SK-N-SH treated with all-trans-retinoic acid at 6 μM for 48 hours (cell line): Measurements from ENCODE around the gene SLC38A10.

Experiments
- CSDC2 ChIP-seq: fragments of 250-450 bp; sonication (Bioruptor Pico); IDR thresholded peaks from 2 replicates; pipeline ENCODE4 v1.5.0; 2020; ENCODE audit warnings: mild to moderate bottlenecking, moderate library complexity
- ISL1 ChIP-seq: fragments of 250-450 bp; sonication (Bioruptor Pico); IDR thresholded peaks from 2 replicates; pipeline ENCODE4 v2.1.2; 2022; ENCODE audit warnings: mild to moderate bottlenecking, moderate library complexity
- PPARA ChIP-seq: fragments of 250-450 bp; sonication (Bioruptor Pico); IDR thresholded peaks from 2 replicates; pipeline ENCODE4 v1.5.0; 2020; ENCODE audit warnings: mild to moderate bottlenecking, borderline replicate concordance
- RARB ChIP-seq: fragments of 250-450 bp; sonication (Bioruptor Pico); IDR thresholded peaks from 2 replicates; pipeline ENCODE4 v1.8.0; 2021; ENCODE audit warnings: mild to moderate bottlenecking, moderate library complexity
- SNAI2 ChIP-seq: fragments of 250-450 bp; sonication (Bioruptor Pico); IDR thresholded peaks from 2 replicates; pipeline ENCODE4 v1.5.0; 2020; ENCODE audit warnings: mild to moderate bottlenecking, moderate library complexity
- TCF4 ChIP-seq: fragments of 250-450 bp; sonication (Bioruptor Pico); IDR thresholded peaks from 2 replicates; pipeline ENCODE4 v1.8.0; 2021; ENCODE audit warnings: mild to moderate bottlenecking, moderate library complexity, borderline replicate concordance
- ZFP3 ChIP-seq: fragments of 250-450 bp; sonication (Bioruptor Pico); IDR thresholded peaks from 2 replicates; pipeline ENCODE4 v1.5.0; 2020; ENCODE audit warnings: mild to moderate bottlenecking, moderate library complexity
- ZNF8 ChIP-seq: fragments of 450-650 bp; formaldehyde crosslinking; IDR thresholded peaks from 2 replicates; pipeline ENCODE4 v1.5.0; 2020; ENCODE audit warnings: mild to moderate bottlenecking, moderate library complexity
- TF ChIP-seq, protein P1 (sequence below): fragments of 250-450 bp; sonication (Bioruptor Pico); IDR thresholded peaks from 2 replicates; pipeline ENCODE4 v1.8.0; 2021; ENCODE audit warnings: low read depth, mild to moderate bottlenecking, moderate library complexity, borderline replicate concordance

DNA sequence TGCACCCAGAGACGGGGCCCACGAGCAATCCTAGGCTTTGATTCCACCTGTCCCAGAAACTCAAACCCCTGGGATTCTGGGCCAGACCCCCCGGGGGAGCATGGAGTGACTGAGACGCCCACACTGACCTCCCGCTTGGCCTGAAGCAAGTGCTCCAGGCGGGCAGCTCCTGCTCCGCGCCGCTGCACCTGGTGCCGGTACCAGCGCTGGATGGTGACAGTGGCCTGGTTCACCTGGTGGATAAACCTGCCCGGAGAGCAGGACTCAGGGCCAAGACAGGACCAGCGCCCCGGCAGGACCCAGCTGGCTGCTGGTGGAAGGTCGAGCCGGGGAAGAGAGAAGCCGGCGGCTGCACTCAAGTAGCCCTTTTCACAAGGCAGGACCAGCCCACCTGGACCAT is 94.9 kb downstream of the SLC38A10 start:
- TF ChIP-seq, protein P1, sequence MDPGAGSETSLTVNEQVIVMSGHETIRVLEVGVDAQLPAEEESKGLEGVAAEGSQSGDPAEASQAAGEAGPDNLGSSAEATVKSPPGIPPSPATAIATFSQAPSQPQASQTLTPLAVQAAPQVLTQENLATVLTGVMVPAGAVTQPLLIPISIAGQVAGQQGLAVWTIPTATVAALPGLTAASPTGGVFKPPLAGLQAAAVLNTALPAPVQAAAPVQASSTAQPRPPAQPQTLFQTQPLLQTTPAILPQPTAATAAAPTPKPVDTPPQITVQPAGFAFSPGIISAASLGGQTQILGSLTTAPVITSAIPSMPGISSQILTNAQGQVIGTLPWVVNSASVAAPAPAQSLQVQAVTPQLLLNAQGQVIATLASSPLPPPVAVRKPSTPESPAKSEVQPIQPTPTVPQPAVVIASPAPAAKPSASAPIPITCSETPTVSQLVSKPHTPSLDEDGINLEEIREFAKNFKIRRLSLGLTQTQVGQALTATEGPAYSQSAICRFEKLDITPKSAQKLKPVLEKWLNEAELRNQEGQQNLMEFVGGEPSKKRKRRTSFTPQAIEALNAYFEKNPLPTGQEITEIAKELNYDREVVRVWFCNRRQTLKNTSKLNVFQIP = no peak
- no peak for TF ChIP-seq SNAI2 (CRISPR knock-in tag)
- no peak for TF ChIP-seq ZFP3 (CRISPR knock-in tag)
- TF ChIP-seq PPARA = no peak
- no peak for TF ChIP-seq ISL1 (CRISPR knock-in tag)
- TF ChIP-seq ZNF8 (CRISPR knock-in tag) = no peak
- no peak for TF ChIP-seq TCF4
- TF ChIP-seq RARB (CRISPR knock-in tag) = no peak
- no peak for TF ChIP-seq CSDC2
